Hindlimb muscle (tissue), 1 donor: ENCODE measurements around the gene MLH3. TPM values are rescaled to one million over a fixed set of nuclear protein-coding genes. Genes with fewer than 3 reads are reported as not detected.

Source experiments
- DNase-seq: peaks from one replicate; pipeline ENCODE4 v3.0.0-alpha.2; 2013
- polyA plus RNA-seq: library from polyadenylated mRNA; unstranded; fragments of 120-200 nt; gene quantifications from one replicate; pipeline ENCODE4 v1.2.1, GENCODE V29; 2013; ENCODE audit not compliant: insufficient read length

MLH3 gene
- polyA plus RNA-seq, 1 donor: 21.3 TPM

- DNase-seq: no peak
Observed at GRCh38 chr14:74983343-74983742, 67.9 kb downstream of the MLH3 start.

- no peak for DNase-seq
Observed at GRCh38 chr14:74982661-74983060, 68.6 kb downstream of the MLH3 start.

DNA sequence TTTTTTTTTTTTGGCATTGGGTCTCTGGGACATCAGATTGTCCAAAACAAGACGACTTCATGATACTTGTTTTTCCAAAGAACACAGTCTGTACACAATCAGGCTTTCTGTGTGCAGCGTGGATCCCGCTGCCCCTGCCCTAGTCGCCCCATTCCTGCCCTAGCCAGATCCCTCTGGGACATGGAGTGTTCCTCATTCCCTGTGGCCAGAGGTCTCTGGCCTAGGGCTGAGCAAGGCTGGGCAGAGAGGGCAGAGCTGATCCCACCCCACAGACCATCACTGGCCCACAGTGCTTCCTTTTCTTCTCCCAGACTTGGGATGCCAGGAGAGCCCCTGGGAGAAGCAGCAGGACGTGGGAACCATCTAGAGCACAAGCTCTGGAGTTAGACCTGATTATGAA is 69.4 kb downstream of the MLH3 start:
- DNase-seq: no peak

DNA sequence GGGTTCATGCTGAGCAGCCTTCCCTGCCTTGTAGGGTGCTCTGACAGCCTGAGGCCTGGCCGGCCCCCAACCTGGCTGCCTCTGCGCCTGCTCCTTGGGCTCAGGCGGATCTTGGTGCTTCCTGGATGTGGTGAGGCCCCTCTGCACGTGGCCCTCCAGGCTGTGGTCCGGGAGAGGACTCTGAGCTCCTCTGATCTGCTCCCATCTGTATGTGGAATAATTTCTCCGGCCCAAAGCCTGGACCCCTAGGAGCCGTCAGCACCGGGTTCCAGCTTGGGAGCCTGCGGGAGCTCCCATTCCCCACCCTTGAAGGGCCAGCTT is 69.8 kb downstream of the MLH3 start:
- no peak for DNase-seq

- no peak for DNase-seq
Observed at GRCh38 chr14:74980731-74981461, 70.4 kb downstream of the MLH3 start.

DNA sequence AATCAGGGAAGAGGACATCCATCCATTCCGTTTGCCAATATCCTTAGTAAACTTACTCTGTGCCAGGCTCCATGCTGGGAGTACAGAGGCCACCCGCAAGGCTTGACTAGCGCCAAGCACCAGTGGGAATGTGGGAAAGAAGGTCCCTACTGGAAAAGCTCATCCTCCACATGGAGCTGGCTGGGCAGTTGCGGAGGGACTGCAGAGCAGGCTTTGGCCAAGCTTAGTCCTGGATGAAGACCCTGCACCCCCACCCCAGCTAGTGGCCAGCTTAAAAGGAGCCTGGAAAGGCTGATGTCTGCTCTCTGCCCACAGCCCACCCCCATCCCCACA is 70.9 kb downstream of the MLH3 start:
- no peak for DNase-seq

- no peak for DNase-seq
Observed at GRCh38 chr14:74979442-74980397, 71.5 kb downstream of the MLH3 start.

DNA sequence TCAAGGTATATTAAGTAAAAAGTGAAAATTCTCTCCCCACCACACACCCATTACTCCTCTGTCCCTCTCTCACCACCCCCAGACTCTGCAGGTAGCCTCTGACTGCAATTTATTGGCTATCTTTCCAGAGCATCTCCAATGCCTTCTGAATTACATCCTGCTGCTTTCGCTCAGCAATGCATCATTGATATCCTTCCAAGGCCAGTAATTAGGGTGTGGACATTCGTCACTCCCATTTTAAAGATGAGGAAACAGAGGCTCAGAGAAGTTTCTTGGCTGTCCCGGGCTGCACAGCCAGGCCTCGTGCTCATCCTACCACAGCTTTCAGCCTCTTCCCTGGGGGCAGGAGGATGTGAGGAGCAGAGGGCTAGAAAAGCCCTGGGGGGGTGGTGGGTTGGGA is 72.2 kb downstream of the MLH3 start:
- DNase-seq: no peak

DNA sequence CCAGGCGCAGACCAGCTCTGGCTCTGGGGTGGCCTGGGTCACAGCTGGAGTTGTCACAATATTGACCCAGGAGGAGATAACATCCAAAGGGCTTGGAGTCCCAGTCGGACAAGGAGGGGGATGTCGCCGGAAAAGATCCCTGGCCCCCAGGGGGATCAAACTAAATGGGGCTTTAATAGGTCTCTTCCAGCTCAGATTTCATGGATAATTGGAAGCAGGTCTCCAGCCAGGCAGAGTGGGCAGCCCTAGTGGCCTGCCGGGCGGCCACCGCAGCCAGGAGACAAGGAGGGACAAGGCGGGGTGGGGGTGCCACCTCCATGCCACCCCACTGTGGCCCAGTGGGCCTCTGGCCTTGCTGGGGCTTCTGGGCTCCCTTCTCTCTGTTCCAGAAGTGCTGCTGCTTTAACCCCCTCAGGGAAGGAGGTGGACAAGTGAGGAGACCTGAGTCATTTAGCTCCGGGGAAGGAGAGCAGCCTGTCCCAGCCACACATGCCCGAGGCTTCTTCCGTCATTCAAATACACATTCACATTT is 72.8 kb downstream of the MLH3 start:
- no peak for DNase-seq

GRCh38 chr14:74977901-74978385 is 73.3 kb downstream of the MLH3 start:
- DNase-seq: no peak

GRCh38 chr14:74977164-74977900 is 73.9 kb downstream of the MLH3 start:
- no peak for DNase-seq

DNA sequence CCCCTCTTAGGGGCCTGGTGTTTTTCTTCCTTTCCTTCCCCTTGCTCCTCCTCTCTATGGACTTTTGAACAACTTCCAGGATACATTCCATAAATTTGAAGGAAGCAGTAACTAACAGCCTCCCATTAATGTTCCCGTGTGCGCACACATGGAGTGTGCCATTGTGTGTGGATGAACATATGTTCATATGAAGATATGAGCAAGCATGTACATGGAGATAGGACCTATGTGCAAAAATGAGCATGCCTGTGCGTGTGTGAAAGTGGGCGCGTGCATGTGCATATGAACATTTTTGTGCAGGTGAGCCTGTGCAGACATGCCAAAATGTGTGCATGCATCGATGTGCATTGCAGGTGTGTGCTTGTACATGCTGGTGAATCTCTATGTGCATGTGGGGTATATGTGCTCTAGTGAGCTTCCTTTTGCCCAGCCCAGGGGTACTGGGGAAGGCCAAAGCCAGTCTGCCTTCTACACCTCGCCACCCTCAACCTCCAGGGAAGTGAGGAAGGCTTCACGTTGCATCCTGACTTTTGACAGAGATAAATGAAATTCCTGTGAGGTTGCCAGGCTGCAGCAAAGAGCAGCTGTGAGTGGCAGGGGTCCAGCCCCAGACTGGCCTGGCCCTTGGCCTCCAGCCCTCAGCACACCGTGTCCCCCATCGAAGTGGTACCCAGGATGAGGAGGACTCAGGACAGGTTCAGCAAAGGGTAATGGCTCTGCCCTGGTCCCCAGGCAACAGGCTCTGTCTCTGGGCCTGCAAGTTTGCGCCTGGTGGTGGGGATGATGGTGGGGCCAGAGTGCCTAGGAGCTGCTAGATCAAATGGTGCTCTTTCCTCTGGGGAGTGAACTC is 74.8 kb downstream of the MLH3 start:
- DNase-seq: no peak

- peak; percentile 90 for DNase-seq
Observed at GRCh38 chr14:74975059-74975810, 76.0 kb downstream of the MLH3 start.

DNA sequence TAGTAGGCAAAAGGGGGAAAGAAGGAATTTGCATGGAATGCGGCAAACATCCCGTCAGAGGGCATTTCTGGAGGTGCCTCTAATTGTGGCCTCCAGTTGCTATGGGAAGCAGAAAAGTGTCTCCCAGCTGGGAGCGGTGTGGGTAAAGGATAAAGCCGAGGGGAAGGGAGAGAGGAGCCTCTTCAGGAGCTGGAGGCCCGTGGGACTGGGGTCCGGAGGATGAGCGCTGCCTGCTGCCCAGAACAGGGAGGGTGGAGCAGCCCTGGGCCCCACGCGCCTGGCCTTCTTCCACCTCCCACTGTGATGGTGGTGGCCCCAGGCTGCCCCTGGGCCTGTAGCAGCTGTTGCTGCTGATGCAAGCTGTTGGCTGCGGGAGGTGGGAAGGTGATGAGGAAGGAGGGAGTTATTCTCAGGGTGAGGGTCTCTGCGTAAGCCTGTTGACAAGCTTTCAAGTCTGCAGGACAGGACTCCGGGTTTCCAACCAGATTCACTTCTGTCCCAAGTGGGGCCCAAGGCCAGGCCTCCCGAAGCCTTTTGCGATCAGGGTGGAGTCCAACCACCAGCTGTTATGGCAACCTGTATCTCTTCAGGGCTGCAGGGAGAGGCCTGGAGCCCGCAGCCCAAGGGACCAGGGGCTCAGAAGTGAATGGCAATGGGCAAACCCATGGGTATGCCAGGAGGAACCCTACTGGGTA is 76.8 kb downstream of the MLH3 start:
- DNase-seq: peak; percentile 73

DNA sequence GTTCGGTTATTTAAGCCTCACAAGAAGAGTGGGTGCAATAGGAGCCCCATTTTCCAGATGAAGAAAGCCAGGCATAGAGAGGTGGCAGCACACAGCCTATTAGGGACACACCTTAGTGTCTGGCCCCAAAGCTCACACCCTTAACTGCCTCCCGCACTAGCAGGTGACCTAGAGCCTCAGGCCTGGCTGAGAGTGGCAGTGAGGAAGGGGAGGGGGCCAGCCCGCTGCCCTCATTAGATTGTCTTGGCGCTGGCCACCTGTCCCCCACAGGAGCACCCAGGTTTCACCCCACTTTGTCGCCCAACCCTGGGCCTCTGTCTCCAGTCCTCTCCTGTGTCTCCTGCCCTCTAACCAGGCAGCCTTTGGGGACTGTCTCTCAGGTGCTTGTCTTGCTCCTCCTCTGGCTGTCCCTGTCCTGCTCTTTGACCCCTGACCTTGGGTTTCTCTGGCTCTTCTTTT is 77.3 kb downstream of the MLH3 start:
- no peak for DNase-seq

- DNase-seq: peak; percentile 66
Observed at GRCh38 chr14:74973003-74973653, 78.1 kb downstream of the MLH3 start.

DNA sequence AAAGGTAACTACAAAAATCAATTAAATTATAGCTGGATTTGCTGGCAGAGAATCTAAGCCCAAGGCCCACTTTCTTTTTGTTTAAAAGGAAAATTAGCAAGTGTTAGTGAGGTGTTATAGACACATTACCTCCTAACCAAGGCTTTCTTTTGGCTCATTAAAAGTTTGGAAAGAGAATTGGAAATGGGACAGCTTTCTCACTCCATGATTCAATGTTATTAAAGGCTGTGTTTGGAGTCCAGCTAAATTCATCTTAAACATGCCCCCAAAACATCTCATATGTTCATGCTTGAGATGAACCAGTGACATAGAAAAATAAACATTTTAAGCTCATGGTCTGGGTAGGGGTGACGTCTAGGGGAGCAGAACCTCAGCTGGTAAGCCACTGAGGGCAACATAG is 82.5 kb downstream of the MLH3 start:
- DNase-seq: no peak

DNA sequence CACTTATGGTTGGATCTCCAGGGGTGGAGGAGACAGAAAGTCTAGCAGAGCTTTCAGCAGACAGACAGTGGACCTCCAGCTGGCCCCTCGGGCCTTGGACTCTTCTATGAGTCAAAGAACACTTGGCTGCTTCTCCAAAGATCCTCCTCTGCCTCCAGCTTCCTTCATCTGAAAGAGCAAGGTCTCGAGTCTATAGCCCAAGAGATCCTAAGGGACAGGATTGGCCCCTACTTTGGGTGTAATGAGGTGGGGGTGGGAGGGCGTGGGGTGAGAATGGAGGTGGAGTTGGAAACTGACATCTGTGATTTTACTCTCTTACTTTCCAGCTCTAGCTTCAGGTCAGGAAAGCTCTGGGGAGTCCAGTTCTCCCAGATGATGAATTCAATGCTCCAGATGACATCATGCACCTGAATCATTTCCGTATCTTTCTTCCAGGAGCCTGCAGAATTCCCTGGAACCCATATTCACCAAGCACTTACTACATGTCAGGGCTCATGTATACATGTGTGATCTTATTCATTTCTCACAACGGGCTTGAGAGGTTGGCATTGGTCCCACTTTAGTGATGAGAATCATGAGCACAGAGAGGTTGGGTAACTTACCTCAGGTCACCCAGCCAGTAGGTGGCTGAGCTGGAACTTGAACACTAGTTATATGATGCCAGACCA is 85.6 kb downstream of the MLH3 start:
- DNase-seq: no peak

DNA sequence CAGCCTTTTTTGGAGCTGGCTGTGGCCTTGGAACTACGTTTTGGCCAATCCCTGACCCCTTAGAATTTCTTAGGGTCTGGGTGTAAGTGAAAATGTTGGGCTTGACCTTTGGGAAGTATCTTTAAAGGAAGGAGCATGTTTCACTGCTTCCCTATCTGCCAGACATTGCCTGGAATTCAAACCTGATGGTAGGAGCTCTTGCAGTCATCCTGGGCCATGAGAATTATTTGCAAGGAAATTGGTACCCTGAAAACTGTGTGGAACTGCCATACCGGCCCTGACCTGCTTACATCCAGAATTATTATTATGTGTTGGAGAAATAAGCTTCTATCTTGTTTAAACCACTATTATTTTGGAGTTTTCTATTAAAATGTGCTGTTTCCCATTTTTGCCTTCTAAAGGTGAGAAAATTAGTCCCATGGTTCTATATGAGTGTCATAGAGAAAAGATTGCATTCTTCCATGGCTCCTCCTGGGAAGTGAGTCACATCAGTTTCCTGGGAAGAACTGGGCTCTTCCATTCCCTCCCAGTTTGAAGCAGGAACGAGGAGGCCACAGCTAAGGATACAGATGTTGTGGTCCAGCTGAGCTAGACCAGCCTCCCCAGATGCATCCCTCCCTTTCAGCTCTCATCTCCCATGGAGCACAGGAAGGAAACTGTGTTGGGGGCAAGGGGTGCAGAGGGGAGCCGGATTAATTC is 86.3 kb downstream of the MLH3 start:
- DNase-seq: no peak
